AG04450 (cell line): Measurements from ENCODE around the gene ABCG1. TPM values are rescaled to one million over a fixed set of nuclear protein-coding genes. Genes with fewer than 3 reads are reported as not detected.

Source experiments
- CTCF ChIA-PET: fragments of 300-600, 350-600 bp; formaldehyde crosslinking; extraction: SDS; loops from one replicate; lab custom pipeline; 2022; ENCODE audit warnings: antibody characterized with exemption, inconsistent platforms; lab: Charles Lee
- POLR2A ChIA-PET: fragments of 350-600 bp; formaldehyde crosslinking; extraction: SDS; loops from one replicate; lab custom pipeline; 2021; ENCODE audit warnings: antibody characterized with exemption, inconsistent platforms; lab: Yijun Ruan, JAX
- DNase-seq: peaks from one replicate; pipeline ENCODE4 v3.0.0-alpha.2; 2011; ENCODE audit warnings: low read depth, low spot score
- H3K27ac ChIP-seq: one replicate; pipeline ENCODE4 v1.5.1; 2012; ENCODE audit warnings: low read depth, low read length, control low read depth
- H3K27me3 ChIP-seq: one replicate; pipeline ENCODE4 v1.6.0; 2012; ENCODE audit warnings: low read length; ENCODE audit not compliant: control insufficient read depth, insufficient read depth
- H3K4me3 ChIP-seq: 2 replicates; pipeline ENCODE4 v1.5.1; 2011; ENCODE audit warnings: mild to moderate bottlenecking, low read depth, low read length, control low read depth
- H3K9me3 ChIP-seq: 2 replicates; pipeline ENCODE4 v1.5.1; 2012; ENCODE audit warnings: low read length; ENCODE audit not compliant: control insufficient read depth, insufficient read depth
- polyA plus RNA-seq: library from polyadenylated mRNA; depleted of rRNA; stranded (reverse); fragments of >200 nt; gene quantifications from 2 replicates; pipeline ENCODE4 v1.2.3, GENCODE V29; 2011
- TF ChIP-seq, protein P1 (sequence below): IDR thresholded peaks from 2 replicates; pipeline ENCODE4 v1.5.1; 2011; ENCODE audit warnings: low read depth, low read length, control low read depth, inconsistent platforms

The ABCG1 gene
- polyA plus RNA-seq, 1 experiment: 0.71 TPM

GRCh38 chr21:42227909-42228708 lies 9.2 kb downstream of the ABCG1 start:
- TF ChIP-seq, protein P1, sequence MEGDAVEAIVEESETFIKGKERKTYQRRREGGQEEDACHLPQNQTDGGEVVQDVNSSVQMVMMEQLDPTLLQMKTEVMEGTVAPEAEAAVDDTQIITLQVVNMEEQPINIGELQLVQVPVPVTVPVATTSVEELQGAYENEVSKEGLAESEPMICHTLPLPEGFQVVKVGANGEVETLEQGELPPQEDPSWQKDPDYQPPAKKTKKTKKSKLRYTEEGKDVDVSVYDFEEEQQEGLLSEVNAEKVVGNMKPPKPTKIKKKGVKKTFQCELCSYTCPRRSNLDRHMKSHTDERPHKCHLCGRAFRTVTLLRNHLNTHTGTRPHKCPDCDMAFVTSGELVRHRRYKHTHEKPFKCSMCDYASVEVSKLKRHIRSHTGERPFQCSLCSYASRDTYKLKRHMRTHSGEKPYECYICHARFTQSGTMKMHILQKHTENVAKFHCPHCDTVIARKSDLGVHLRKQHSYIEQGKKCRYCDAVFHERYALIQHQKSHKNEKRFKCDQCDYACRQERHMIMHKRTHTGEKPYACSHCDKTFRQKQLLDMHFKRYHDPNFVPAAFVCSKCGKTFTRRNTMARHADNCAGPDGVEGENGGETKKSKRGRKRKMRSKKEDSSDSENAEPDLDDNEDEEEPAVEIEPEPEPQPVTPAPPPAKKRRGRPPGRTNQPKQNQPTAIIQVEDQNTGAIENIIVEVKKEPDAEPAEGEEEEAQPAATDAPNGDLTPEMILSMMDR: no peak
- ChIA-PET CTCF (interaction anchor here (0.7 kb wide), 1 partner anchor 31 kb away, joined by 3 read pairs; no protein-coding TSS in a partner anchor), POLR2A (no interaction called here)
- Histone ChIP-seq H3K9me3 (no peaks in the 10 kb centered on the region; the same call in 1 of the 2 replicates), H3K4me3 (no peak overlapping the region), H3K27ac (no peak overlapping the region), H3K27me3 (peaks cover 2% of the 10 kb centered on the region)
- DNase-seq: peak; percentile 32

DNA sequence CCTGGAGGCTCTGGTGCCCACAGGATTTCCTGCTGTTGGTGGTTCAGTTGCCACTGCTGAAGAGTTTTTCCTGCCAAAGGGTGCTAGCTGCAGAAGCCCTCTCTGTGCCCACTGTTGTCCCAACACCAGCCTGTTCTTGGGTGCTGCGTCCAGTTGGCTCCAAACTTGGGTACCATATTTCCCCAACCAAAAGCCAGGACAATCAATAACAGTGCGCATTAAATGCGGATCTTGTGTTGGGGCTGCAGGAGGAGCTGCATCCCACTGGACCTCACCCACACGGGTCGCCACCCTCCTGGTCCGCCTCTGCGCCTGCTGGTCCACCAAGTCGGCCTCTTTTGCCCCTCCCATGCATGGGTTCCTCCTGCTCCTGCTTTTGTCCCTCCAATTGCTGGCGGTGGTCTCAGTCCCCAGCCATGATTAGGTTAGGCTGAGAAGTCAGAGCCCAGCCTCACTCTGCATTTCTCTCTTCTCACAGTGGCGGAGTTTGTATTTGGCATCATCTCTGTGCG lies 9.8 kb downstream of the ABCG1 start:
- no peak for DNase-seq
- H3K27ac ChIP-seq: no peak overlapping the region
- TF ChIP-seq, protein P1: no peak
- POLR2A ChIA-PET: no interaction called here
- no peaks in the 10 kb centered on the region; the same call in 1 of the 2 replicates for H3K9me3 ChIP-seq
- H3K4me3 ChIP-seq: no peak overlapping the region
- H3K27me3 ChIP-seq: peaks cover 4% of the 10 kb centered on the region
- CTCF ChIA-PET: interaction anchor here (0.7 kb wide), 1 partner anchor 30 kb away, joined by 3 read pairs; no protein-coding TSS in a partner anchor

- H3K27me3 ChIP-seq: peaks cover 12% of the 10 kb centered on the region
- CTCF ChIA-PET: no interaction called here
Measured at GRCh38 chr21:42229676-42230075, 10.7 kb downstream of the ABCG1 start.

DNA sequence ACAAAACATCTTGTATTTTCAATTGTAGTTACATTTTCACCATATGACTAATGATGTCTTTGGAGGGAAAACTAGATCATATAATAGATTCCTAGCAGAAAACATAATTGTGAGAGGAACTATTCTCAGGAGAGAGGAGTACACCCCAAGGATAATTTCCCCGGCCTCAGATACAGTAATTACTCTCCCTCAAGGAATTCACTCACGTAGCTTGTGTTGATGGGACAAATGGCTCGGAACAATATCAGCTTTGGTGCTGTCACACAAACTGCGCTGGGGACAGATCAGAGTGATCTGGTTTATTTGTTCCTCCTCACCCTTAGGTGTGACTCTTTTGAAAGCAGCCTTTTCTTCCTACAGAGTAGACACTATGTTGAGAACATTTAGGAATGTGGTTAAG lies 11.2 kb downstream of the ABCG1 start:
- TF ChIP-seq, protein P1: no peak
- Histone ChIP-seq H3K4me3 (no peak overlapping the region), H3K27ac (no peak overlapping the region), H3K9me3 (no peaks in the 10 kb centered on the region; the same call in 1 of the 2 replicates), H3K27me3 (peaks cover 16% of the 10 kb centered on the region)
- no peak for DNase-seq
- POLR2A ChIA-PET: no interaction called here
- CTCF ChIA-PET: no interaction called here

More at GRCh38 chr21:42229676-42230075, 10.7 kb downstream of the ABCG1 start:
- Histone ChIP-seq H3K4me3 (no peak overlapping the region), H3K9me3 (no peaks in the 10 kb centered on the region; the same call in 1 of the 2 replicates), H3K27ac (no peak overlapping the region)
- POLR2A ChIA-PET: no interaction called here
- DNase-seq: no peak
- TF ChIP-seq, protein P1: no peak

GRCh38 chr21:42230636-42231035 lies 11.7 kb downstream of the ABCG1 start:
- peaks cover 18% of the 10 kb centered on the region for H3K27me3 ChIP-seq
- TF ChIP-seq, protein P1: no peak
- POLR2A ChIA-PET: no interaction called here
- CTCF ChIA-PET: no interaction called here
- no peaks in the 10 kb centered on the region; the same call in 1 of the 2 replicates for H3K9me3 ChIP-seq
- DNase-seq: no peak
- H3K27ac ChIP-seq: no peak overlapping the region
- no peak overlapping the region for H3K4me3 ChIP-seq
